Measurements from ENCODE around the gene NSG1. TPM values are rescaled to one million over a fixed set of nuclear protein-coding genes. Genes with fewer than 3 reads are reported as not detected.
"Not testable (repeated sequence)": the region's sequence is repeated elsewhere in the genome, so short reads cannot be mapped to it uniquely, and the experiment has no call there.

The NSG1 gene
- total RNA-seq, 1 experiment from 2014 or later, result 3.8 TPM

GRCh38 chr4:4455210-4455865 is 68.4 kb downstream of the NSG1 start:
- in situ Hi-C loops (cut with HindIII; ENCODE audit: low pct_unique_long_range_greater_than_20kb, low sequenced_read_pairs), result no loop called here

DNA sequence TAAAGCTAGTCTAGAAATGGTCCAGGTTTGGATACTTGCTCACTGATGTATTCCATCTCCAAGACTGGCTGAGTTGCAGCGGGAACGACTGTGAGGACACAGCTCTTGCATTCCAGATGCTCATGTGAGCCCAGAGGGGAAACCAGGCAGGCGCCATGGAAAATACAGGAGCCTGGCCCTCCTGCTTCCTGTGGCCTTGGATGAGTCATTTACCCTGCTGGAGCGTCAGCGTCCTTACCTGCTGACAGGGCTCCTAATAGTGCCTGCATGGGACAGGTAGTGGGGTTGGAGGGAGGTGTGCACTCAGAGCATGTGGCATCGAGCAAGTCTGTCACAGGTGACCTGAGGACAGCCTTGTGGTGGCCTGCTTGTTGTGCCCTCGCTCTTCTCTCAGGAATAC is 69.4 kb downstream of the NSG1 start:
- DNase-seq (ENCODE audit: low read depth), result no peak
- in situ Hi-C loops (cut with HindIII; ENCODE audit: low pct_unique_long_range_greater_than_20kb, low sequenced_read_pairs), result no loop called here

More at GRCh38 chr4:4455210-4455865, 68.4 kb downstream of the NSG1 start:
- DNase-seq (ENCODE audit: low read depth), result peak; percentile 18

DNA sequence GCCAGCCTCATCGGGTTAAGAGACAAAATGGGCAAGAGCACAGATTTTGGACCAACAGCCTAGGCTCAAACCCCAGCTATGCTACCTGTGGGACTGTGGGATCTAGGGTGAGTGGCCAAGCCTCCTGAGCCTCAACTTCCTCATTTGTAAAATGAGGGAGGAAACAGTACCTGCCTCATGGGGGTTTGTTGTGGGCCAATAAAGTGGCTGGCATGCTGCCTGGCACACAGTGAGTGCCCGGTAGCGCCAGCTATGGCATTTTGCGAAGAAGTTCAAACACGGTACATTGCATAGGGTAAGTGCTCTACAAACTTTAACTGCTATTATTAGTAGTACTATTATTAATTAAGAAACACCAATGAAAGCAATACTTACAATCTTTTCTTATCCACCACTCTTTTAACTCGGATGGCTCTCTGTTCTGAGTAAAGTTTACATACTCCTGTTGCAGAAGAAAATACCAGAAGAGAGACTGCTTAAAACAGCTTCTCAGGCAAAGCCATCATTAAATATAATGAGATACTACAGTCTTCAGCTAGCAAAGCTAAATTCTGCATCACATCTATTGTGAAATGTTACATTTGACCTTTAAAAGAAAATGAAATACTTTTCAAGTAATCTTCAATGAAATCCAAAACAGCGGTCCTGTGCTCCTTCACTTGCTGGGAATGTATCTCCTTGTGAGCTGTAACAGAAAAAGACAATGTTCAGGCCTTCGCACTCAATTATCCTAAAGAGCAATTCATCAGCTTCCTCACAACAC is 70.1 kb downstream of the NSG1 start:
- no peak for DNase-seq (ENCODE audit: low read depth)
- in situ Hi-C loops (cut with HindIII; ENCODE audit: low pct_unique_long_range_greater_than_20kb, low sequenced_read_pairs), result no loop called here

- in situ Hi-C loops (cut with HindIII; ENCODE audit: low pct_unique_long_range_greater_than_20kb, low sequenced_read_pairs), result no loop called here
- DNase-seq (ENCODE audit: low read depth), result no peak
Measured at GRCh38 chr4:4457803-4458553, 71.1 kb downstream of the NSG1 start.

DNA sequence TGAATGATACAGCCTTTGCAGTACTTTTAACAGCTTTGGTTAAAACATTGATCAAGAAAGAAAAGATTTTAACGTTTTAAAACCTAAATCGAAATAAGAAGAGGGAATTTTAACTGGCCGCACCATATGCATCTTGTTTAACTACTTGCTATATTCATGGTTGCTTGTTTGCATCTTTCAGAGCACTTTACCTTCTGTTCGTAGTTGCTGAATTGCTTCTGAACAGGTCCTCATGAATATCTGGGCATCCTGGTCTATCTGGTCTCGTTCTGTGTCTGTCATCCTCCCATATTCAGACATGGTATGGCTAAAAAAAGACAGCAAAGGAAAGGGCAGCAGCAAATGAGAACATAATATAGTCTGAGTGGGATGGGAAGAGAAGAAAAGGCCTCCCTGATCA is 72.3 kb downstream of the NSG1 start:
- in situ Hi-C loops (cut with HindIII; ENCODE audit: low pct_unique_long_range_greater_than_20kb, low sequenced_read_pairs), result no loop called here
- no peak for DNase-seq (ENCODE audit: low read depth)

- DNase-seq (ENCODE audit: low read depth), result no peak
- in situ Hi-C loops (cut with HindIII; ENCODE audit: low pct_unique_long_range_greater_than_20kb, low sequenced_read_pairs), result no loop called here
Measured at GRCh38 chr4:4460759-4461158, 73.9 kb downstream of the NSG1 start.

DNA sequence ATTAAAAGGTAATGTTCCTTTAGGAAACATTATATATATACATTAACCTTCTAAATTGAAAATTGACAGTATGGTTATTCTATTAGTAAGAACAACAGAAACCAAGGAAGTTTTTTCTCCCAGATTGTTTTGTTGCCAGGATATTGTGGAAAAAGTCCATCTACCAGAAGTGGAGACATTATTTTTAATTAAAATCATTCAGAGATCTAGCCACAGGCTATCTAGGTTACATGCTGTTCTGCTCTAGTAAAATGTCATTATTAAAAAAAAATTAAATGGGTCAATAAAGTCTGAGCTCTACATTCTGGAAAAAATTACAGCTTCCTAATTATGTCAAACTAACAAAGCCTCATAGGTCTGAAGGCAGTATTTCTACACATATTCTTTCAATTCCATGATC is 74.3 kb downstream of the NSG1 start:
- no peak for DNase-seq (ENCODE audit: low read depth)
- in situ Hi-C loops (cut with HindIII; ENCODE audit: low pct_unique_long_range_greater_than_20kb, low sequenced_read_pairs), result no loop called here

DNA sequence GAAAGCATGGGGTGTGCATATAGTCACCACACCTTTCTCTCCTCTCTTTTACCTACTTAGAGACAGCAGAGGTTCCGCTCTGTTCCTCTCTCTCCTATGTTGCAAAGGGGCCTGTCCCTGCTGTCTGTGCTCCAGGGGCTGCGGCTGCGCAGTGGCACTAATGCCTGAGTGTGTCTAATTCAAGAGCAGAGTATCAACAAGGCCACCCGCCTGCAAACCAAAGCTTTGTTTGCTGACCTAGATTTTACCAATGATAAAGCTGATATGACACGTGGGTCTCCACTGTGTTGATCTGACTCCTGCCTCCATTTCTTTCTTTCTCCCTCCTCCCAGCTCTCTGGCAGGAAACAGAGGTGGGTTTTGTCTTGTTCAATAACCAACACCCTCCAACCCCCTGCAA is 74.9 kb downstream of the NSG1 start:
- in situ Hi-C loops (cut with HindIII; ENCODE audit: low pct_unique_long_range_greater_than_20kb, low sequenced_read_pairs), result no loop called here
- no peak for DNase-seq (ENCODE audit: low read depth)

GRCh38 chr4:4462970-4463369 is 76.1 kb downstream of the NSG1 start:
- DNase-seq (ENCODE audit: low read depth), result no peak
- in situ Hi-C loops (cut with HindIII; ENCODE audit: low pct_unique_long_range_greater_than_20kb, low sequenced_read_pairs), result no loop called here

- in situ Hi-C loops (cut with HindIII; ENCODE audit: low pct_unique_long_range_greater_than_20kb, low sequenced_read_pairs); DNase-seq (ENCODE audit: low read depth): not testable (repeated sequence)
Measured at GRCh38 chr4:4465238-4465637, 78.3 kb downstream of the NSG1 start.

Other genes with a start within 250 kb of the NSG1 start
- not detected in 2 replicates for gene OTOP1, start 160.2 kb upstream of the NSG1 start, total RNA-seq (2014; rRNA removed; shearing (Covaris generic); ENCODE audit: low replicate concordance)
- 43.5 and 50.6 TPM in 2 replicates for gene TMEM128, start 138.9 kb upstream of the NSG1 start, total RNA-seq (2014; rRNA removed; shearing (Covaris generic); ENCODE audit: low replicate concordance)
- 30.7 and 58.5 TPM in 2 replicates for gene LYAR, start 96.9 kb upstream of the NSG1 start, total RNA-seq (2014; rRNA removed; shearing (Covaris generic); ENCODE audit: low replicate concordance)
- gene ZBTB49, start 96.9 kb upstream of the NSG1 start, total RNA-seq (2014; rRNA removed; shearing (Covaris generic); ENCODE audit: low replicate concordance), result 2.8 and 5.5 TPM in 2 replicates
- 25.2 and 65.0 TPM in 2 replicates for gene STX18, start 154.9 kb downstream of the NSG1 start, total RNA-seq (2014; rRNA removed; shearing (Covaris generic); ENCODE audit: low replicate concordance)